HTERT RPE-1 (cell line): ENCODE results near the gene MED8.

Experiments
- in situ Hi-C: fragments of 300-500 bp; cut with MboI; formaldehyde crosslinking; loops from 4 replicates; pipeline ENCODE4 v1.14.3; 2020; ENCODE audit warnings: low sequenced_read_pairs

MED8 gene

DNA sequence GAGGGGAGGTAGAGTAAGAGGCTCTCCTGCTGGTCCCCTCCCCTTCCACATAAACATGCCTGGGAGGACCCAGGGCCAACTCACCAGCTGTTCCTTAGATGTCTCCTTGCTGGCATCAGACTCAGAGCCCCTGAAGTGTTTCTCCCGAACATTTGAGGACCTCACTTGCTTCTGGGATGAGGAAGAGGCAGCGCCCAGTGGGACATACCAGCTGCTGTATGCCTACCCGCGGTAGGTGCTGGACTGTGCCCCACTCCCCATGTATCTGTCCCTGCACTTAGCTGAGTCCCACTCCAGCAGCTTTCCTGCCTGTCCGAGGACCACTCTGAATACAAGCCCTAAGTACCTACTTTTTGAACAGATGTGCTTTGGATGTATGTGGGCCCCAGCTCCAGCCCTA lies 51.6 kb downstream of the MED8 start:
- in situ Hi-C loops = no loop called here

DNA sequence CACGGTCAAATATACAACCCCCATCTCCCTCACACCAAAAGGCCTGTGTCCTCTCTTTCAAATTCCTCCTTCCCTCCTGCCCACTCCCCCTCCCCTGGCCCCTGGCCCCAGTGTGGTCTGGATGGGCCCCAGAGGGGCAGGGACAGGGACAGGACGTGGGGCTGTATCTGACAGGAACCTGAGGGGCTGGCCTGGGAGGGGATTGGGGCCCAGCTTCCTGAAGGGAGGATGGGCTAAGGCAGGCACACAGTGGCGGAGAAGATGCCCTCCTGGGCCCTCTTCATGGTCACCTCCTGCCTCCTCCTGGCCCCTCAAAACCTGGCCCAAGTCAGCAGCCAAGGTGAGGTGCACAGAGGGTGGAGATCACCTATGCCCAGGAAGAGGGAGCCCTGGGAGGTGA lies 52.0 kb downstream of the MED8 start, which contains the start of gene MPL:
Gene MPL (plus strand): TSS at position 231 of the 400 bp plus-strand sequence. CDS start 31 bp downstream, at position 262.
- in situ Hi-C loops = no loop called here

DNA sequence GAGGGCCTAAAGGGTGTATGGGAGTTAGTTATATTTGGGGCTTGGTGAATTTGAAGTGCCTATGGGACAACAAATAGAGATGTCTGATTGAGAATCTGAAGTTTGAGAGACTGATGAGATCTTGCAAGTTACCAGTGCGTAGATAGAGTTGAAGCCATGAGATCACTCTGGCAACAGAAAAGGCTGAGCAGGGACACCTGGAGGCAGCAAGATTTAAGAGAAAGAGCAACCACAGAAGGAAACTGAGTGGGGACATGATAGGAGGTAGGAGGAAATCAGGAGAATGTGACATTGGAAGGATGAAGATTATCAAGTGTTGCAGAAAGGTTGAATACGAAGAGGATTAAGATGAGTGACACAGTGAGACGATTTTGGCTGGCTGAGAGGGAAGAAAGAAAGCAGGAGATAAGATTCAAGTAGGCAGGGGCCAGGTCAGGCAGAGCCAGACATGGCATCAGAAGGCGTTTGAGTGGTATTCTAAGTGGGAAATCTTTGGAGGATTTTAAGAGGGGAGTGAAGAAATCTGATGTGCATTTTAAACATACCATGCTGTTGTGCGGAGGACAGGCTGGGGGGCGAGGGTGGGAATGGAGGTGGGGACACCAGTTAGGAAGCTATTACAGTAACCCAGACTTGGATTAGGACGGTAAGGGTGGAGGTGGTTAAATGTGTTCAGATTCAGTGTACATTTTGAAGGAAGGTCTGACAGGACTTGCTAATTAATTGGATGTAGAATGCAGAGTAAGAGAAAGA lies 55.0 kb downstream of the MED8 start:
- in situ Hi-C loops = no loop called here
